ENCODE results near the gene KHDRBS2. TPM values are rescaled to one million over a fixed set of nuclear protein-coding genes. Genes with fewer than 3 reads are reported as not detected.

KHDRBS2 gene
- total RNA-seq, 1 donor from 2014 or later, result not detected

DNA sequence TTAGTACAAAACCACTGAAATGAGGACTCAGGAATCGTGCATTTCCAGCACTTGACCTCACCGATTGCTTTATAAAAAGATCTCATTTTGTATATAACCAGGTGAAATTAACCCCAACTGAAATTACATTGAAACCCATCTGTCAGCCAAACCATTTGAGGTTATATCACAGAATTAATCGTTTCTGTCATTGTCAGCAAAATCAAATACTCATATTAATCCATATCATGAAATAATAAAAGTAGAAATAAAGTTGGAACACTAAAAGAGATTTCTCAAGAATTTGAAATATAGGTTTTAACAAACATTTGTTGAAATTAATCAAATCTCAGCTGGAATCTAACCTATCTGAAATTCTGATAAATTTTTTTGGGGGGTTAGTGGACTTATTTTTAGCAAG is 23.7 kb downstream of the KHDRBS2 start:
- TF ChIP-seq, protein P1, sequence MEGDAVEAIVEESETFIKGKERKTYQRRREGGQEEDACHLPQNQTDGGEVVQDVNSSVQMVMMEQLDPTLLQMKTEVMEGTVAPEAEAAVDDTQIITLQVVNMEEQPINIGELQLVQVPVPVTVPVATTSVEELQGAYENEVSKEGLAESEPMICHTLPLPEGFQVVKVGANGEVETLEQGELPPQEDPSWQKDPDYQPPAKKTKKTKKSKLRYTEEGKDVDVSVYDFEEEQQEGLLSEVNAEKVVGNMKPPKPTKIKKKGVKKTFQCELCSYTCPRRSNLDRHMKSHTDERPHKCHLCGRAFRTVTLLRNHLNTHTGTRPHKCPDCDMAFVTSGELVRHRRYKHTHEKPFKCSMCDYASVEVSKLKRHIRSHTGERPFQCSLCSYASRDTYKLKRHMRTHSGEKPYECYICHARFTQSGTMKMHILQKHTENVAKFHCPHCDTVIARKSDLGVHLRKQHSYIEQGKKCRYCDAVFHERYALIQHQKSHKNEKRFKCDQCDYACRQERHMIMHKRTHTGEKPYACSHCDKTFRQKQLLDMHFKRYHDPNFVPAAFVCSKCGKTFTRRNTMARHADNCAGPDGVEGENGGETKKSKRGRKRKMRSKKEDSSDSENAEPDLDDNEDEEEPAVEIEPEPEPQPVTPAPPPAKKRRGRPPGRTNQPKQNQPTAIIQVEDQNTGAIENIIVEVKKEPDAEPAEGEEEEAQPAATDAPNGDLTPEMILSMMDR (IDR thresholded peaks at IDR 0.05), result no peak
- no peaks in the 10 kb centered on the region for H3K9me3 Mint-ChIP-seq (ENCODE audit: low read depth)
- peaks cover 2% of the 10 kb centered on the region for H3K27me3 Mint-ChIP-seq (ENCODE audit: low read depth)
- H3K4me1 Mint-ChIP-seq (ENCODE audit: low read depth), result no peaks in the 10 kb centered on the region
- no peak for DNase-seq (ENCODE audit: low spot score)
- no peak overlapping the region for H3K27ac Mint-ChIP-seq (ENCODE audit: unreplicated experiment)
- no peak overlapping the region for H3K4me3 Mint-ChIP-seq (ENCODE audit: unreplicated experiment)
- no peaks in the 10 kb centered on the region for H3K36me3 Mint-ChIP-seq (ENCODE audit: low read depth)

DNA sequence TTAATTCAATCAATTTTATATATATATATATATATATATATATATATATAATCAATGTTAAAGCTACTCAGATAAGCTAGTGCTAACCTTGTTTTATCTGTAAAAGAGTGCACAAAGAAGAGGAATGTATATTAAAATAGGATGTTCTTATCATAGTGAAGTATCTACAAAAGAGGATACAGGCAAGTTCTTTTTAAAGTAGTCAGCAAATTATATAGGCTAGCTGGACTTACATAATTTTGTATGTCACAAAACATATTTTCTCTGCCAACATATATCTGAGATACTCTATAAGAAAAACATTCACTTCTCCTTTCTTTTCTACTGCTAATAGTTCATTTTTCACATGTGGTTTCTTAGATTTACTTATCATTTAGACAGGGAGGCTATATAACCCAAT is 39.9 kb downstream of the KHDRBS2 start:
- Mint-ChIP-seq H3K27me3 (ENCODE audit: low read depth) (no peaks in the 10 kb centered on the region), H3K4me1 (ENCODE audit: low read depth) (no peaks in the 10 kb centered on the region), H3K4me3 (ENCODE audit: unreplicated experiment) (no peak overlapping the region), H3K9me3 (ENCODE audit: low read depth) (no peaks in the 10 kb centered on the region), H3K36me3 (ENCODE audit: low read depth) (no peaks in the 10 kb centered on the region), H3K27ac (ENCODE audit: unreplicated experiment) (no peak overlapping the region)
- DNase-seq (ENCODE audit: low spot score), result no peak
- TF ChIP-seq, protein P1 (IDR thresholded peaks at IDR 0.05), result no peak

DNA sequence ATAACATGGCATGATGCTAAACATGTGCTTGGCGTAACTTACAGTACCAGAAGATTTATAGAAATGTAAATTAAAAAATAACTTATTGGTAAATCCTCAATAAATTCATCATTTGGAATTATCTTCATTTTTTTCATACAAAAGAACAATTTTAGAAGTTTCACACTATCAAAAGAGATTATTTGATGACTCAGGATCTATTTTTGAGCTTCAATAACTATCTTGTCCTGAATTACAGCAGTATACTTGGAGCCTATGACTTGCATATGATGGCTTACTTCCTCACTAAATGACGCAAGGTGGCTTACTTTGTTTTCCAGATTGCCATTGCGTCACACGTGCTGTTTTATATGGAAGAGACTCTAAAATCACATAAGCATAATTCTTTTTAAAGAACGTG is 49.2 kb downstream of the KHDRBS2 start:
- Mint-ChIP-seq H3K27me3 (ENCODE audit: low read depth) (no peaks in the 10 kb centered on the region), H3K4me3 (ENCODE audit: unreplicated experiment) (no peak overlapping the region), H3K4me1 (ENCODE audit: low read depth) (no peaks in the 10 kb centered on the region), H3K27ac (ENCODE audit: unreplicated experiment) (no peak overlapping the region), H3K36me3 (ENCODE audit: low read depth) (no peaks in the 10 kb centered on the region), H3K9me3 (ENCODE audit: low read depth) (no peaks in the 10 kb centered on the region)
- TF ChIP-seq, protein P1 (IDR thresholded peaks at IDR 0.05), result no peak
- no peak for DNase-seq (ENCODE audit: low spot score)

DNA sequence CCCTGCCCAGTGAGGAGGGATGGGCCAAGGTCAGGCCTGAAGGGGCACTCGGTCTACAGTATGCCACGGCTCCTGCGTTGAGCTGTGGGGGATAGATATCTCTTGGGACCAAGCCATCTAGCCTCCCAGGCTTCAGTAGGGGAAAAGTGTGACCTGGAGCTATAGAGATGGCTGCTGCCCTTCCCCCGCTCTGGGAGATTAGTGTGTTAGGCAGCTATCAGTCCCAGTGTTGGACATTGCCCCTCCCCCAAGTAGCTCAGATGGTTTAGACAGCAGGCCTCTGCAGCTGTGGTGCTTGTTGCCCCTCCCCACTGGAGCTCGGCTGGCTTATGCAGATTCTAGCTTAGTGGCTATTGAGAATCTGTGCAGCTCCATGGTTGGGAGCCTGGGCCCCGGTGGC is 56.8 kb downstream of the KHDRBS2 start:
- TF ChIP-seq, protein P1 (IDR thresholded peaks at IDR 0.05), result no peak
- H3K27me3 Mint-ChIP-seq (ENCODE audit: low read depth), result no peaks in the 10 kb centered on the region
- peak; percentile 59 for DNase-seq (ENCODE audit: low spot score)
- no peak overlapping the region for H3K27ac Mint-ChIP-seq (ENCODE audit: unreplicated experiment)
- no peaks in the 10 kb centered on the region for H3K4me1 Mint-ChIP-seq (ENCODE audit: low read depth)
- H3K9me3 Mint-ChIP-seq (ENCODE audit: low read depth), result peaks cover 16% of the 10 kb centered on the region
- no peaks in the 10 kb centered on the region for H3K36me3 Mint-ChIP-seq (ENCODE audit: low read depth)
- H3K4me3 Mint-ChIP-seq (ENCODE audit: unreplicated experiment), result no peak overlapping the region

DNA sequence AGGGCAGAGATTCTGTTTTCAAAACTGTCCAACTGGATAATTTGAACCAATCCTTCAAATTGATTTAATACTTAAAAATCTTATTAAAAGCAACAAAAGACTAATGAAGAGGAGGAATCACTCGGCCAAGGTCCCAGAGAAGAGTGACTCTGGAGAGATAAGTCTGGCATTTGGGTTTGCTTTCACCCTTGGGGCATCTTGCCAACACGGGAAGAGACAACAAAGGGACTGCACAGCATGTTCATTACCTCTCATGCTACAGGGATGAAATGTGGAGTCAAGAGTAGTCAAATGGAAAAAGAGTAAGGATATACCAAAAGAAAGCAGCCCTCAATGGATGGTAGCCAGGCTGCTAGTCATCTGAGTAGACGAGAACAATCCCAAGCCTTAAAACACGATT is 68.2 kb downstream of the KHDRBS2 start:
- Mint-ChIP-seq H3K36me3 (ENCODE audit: low read depth) (no peaks in the 10 kb centered on the region), H3K4me3 (ENCODE audit: unreplicated experiment) (no peak overlapping the region), H3K27me3 (ENCODE audit: low read depth) (no peaks in the 10 kb centered on the region), H3K27ac (ENCODE audit: unreplicated experiment) (no peak overlapping the region), H3K4me1 (ENCODE audit: low read depth) (no peaks in the 10 kb centered on the region), H3K9me3 (ENCODE audit: low read depth) (no peaks in the 10 kb centered on the region)
- DNase-seq (ENCODE audit: low spot score), result no peak
- TF ChIP-seq, protein P1 (IDR thresholded peaks at IDR 0.05), result no peak

All from chondrocyte (in vitro differentiated cells).